ENCODE measurements around the gene RBPMS2.

RBPMS2 gene

DNA sequence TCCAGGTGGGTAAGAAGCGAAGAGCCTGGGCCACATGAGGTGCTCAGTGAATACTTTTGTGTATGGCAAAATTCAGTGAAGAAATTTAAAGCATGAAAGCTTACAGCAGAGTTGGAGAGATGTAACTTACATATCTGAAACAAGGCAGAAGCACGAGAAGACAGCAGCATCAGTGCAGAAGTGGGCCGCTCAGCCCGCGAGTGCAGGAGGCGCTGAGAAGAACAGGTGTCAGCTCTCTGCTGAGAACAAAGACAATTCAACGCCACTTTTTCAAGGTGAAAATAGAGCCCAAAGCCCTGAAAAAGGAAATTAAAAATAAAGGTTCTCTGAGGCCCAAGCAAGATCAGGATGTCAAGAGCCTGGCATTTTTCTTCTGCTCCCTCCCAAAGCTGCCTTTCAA is 58.3 kb downstream of the RBPMS2 start:
- no peak for DNase-seq

DNA sequence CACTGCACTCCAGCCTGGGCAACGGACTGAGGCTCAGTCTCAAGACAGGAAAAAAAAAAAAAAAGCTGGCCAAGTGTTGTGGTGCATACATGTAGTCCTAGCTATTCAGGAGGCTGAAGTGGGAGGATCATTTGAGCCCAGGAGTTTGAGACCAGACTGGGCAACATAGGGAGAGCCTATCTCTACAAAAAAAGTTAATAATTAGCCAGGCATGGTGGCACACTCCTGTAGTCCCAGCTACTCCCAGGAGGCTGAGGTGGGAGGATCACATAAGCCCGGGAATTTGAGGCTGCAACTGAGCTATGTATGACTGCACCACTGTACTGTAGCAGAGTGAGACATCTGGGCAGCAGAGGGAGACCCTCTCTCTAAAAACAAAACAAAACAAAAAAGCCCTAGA is 58.9 kb downstream of the RBPMS2 start:
- DNase-seq = no peak

DNA sequence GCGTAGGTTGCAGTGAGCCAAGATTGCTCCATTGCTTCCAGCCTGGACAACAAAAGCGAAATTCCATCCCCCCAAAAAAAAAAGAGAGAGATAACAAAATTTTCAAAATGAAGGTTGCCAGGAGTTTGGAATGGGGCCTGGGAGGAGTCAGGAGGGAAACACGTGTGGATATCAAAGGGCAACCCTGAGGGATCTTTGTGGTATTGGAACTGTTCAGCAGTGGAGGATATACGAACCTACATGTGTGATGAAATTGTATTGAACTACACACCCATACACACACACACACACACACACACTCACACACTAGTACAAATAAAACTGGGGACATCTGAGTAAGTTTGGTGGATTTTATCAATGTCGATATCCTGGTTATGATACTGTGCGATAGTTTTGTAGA is 61.8 kb downstream of the RBPMS2 start:
- DNase-seq = no peak

DNA sequence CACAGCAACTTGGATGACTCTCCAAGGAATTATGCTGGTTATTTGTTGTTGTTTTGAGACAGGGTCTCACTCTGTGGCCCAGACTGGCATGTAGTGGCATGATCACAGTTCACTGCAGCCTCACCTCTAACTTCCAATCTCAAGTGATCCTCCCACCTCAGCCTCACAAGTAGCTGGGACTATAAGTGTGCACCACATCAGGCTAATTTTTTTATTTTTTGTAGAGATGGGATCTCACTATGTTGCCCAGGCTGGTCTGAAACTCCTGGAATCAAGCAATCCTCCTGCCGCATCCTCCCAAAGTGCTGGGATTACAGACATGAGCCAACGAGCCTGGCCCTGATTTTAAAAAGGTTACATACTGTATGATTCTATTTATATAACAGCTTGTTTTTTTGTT is 63.0 kb downstream of the RBPMS2 start:
- no peak for DNase-seq

DNA sequence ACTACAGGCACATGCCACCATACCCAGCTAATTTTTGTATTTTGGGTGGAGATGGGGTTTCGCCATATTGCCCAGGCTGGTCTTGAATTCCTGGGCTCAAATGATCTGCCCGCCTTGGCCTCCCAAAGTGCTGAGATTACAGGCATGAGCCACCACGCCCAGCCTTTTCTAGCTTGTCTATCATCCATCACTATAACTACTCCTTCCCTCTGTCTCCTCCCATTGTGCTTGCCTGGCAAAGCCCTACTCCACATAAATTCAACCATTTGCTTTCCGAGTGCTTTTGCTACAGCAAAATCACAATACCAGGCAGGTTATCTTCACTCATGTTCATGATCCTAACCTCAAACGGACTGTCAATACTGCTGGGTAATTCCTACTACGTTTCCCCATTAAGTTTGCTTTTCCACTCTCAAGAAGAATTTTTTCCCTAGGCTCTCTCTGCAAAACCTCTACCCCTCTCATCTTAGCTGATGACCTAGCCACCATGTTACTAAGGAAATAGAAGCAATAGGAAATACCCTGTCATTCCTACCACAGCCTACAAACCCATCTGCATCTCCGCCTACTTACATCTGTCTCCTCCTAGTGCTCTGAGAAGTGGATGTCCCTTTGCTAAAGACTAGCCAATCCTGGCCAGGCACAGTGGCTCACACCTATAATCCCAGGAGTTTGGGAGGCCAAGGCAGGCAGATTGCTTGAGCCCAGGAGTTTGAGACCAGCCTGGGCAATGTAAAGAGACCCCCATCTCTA is 64.5 kb downstream of the RBPMS2 start:
- no peak for DNase-seq

GRCh38 chr15:64706011-64706911 is 69.1 kb downstream of the RBPMS2 start:
- no peak for DNase-seq

- DNase-seq = no peak
Observed at GRCh38 chr15:64705006-64705405, 70.4 kb downstream of the RBPMS2 start.

GRCh38 chr15:64703632-64703959 is 71.8 kb downstream of the RBPMS2 start:
- DNase-seq = no peak

GRCh38 chr15:64702816-64703631 is 72.4 kb downstream of the RBPMS2 start:
- DNase-seq = peak; percentile 99

- peak; percentile 43 for DNase-seq
Observed at GRCh38 chr15:64701482-64702184, 73.8 kb downstream of the RBPMS2 start.

GRCh38 chr15:64701051-64701450 is 74.3 kb downstream of the RBPMS2 start:
- DNase-seq = no peak

- DNase-seq = peak; percentile 65
Observed at GRCh38 chr15:64699751-64700388, 75.5 kb downstream of the RBPMS2 start.

DNA sequence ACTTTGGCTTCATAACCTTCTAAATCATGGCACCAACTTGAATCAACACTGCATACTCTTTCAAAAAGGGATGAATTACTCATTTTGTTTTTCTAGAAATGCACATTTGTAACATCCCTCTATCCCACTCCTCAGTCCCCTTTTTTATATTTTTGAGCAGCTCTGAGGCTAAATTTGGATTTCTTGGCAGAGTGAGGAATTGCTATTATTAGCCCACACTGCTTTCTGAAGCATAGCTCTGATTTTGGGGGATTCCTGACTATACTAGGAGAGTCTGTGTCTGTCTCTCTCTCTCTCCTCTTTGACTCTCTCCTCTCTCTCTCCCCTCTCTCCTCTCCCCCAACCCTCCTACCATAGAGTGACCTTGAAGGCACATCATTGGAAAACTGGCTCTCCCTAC is 76.6 kb downstream of the RBPMS2 start:
- DNase-seq = no peak

GRCh38 chr15:64697911-64698369 is 77.4 kb downstream of the RBPMS2 start:
- no peak for DNase-seq

- no peak for DNase-seq
Observed at GRCh38 chr15:64696481-64696880, 78.9 kb downstream of the RBPMS2 start.

DNA sequence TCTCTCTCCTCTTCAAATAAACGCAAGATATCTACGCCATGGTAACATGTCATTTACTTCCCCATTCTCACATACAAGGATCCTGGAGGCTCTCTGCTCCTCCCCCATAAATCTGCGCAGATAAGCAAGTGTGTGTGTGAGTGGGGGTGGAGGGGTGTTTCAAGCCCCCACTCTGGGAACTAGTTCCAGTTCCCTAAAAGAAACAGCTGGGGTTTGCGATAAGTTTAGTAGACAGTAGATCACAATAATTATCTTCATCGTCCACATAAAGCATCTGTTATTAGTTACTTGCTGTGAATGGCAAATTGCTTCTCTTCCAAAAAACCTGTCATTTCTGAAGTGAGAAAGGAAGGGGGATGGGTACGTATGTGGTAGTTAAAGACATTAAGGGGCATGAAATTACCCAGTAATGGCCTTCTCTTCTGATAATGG is 79.8 kb downstream of the RBPMS2 start:
- peak; percentile 25 for DNase-seq

- no peak for DNase-seq
Observed at GRCh38 chr15:64694816-64695215, 80.6 kb downstream of the RBPMS2 start.

DNA sequence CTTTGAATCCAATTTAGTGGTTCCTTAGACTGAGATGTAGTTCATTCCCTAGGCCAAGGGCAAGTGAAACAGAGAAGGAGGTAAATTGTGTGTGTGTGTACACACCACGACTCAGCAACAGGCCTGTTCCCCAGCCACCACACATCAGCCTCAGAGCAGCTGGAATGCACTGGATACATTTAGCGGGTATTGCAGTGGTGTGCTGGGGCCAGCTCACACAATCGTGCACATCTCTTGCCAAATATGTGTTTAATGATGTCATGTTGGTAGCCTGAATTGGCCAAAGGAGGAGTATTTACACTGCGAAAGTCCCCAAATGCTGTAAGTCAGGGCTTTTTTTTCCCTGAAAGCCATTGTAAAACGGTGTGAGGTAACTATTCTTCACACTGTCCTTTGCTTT is 82.3 kb downstream of the RBPMS2 start:
- no peak for DNase-seq

GRCh38 chr15:64691896-64692565 is 83.4 kb downstream of the RBPMS2 start:
- DNase-seq = no peak

GRCh38 chr15:64690578-64691296 is 84.7 kb downstream of the RBPMS2 start:
- no peak for DNase-seq

GRCh38 chr15:64690008-64690407 is 85.4 kb downstream of the RBPMS2 start:
- DNase-seq = no peak
